ENCODE results near the gene GFRAL.

The GFRAL gene, protein sequence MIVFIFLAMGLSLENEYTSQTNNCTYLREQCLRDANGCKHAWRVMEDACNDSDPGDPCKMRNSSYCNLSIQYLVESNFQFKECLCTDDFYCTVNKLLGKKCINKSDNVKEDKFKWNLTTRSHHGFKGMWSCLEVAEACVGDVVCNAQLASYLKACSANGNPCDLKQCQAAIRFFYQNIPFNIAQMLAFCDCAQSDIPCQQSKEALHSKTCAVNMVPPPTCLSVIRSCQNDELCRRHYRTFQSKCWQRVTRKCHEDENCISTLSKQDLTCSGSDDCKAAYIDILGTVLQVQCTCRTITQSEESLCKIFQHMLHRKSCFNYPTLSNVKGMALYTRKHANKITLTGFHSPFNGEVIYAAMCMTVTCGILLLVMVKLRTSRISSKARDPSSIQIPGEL

DNA sequence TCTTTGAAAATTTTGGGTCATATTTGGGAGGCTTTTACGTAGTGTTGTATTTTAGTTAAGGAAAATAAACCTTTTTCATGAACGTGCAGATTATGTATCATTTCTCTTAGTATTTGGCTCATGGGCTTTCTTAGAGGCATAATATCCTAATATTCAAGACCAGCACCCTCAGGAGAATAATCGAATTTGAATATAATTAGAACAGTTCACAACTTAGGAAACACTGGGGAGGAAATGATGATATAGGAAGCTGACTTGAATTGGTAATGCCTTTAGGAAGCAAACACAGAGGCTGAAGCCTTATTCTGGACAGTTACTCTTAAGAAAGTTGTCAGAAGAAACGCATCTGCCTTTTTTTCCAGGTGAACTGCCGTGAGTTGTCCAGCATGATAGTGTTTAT, at the start of gene GFRAL:
TSS of gene GFRAL (plus strand) at position 301 of the 400 bp plus-strand sequence. CDS start at position 387, 86 bp downstream.
- Histone ChIP-seq H3K4me3 (ENCODE audit: severe bottlenecking) (no peak within 1 kb of the TSS), H3K4me1 (ENCODE audit: insufficient read depth, poor library complexity, severe bottlenecking) (no peaks in the 10 kb centered on the region), H3K36me3 (ENCODE audit: low read depth) (no peaks in the 10 kb centered on the region), H3K9me3 (ENCODE audit: severe bottlenecking) (no peaks in the 10 kb centered on the region), H3K27me3 (ENCODE audit: insufficient read depth, poor library complexity, severe bottlenecking) (peaks cover 5% of the 10 kb centered on the region), H3K27ac (ENCODE audit: poor library complexity, severe bottlenecking) (no peak within 1 kb of the TSS)
- DNase-seq (ENCODE audit: low spot score) (no peak), ATAC-seq (ENCODE audit: low read depth) (no peak)
- TF ChIP-seq, protein P1, sequence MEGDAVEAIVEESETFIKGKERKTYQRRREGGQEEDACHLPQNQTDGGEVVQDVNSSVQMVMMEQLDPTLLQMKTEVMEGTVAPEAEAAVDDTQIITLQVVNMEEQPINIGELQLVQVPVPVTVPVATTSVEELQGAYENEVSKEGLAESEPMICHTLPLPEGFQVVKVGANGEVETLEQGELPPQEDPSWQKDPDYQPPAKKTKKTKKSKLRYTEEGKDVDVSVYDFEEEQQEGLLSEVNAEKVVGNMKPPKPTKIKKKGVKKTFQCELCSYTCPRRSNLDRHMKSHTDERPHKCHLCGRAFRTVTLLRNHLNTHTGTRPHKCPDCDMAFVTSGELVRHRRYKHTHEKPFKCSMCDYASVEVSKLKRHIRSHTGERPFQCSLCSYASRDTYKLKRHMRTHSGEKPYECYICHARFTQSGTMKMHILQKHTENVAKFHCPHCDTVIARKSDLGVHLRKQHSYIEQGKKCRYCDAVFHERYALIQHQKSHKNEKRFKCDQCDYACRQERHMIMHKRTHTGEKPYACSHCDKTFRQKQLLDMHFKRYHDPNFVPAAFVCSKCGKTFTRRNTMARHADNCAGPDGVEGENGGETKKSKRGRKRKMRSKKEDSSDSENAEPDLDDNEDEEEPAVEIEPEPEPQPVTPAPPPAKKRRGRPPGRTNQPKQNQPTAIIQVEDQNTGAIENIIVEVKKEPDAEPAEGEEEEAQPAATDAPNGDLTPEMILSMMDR (IDR thresholded peaks at IDR 0.05; ENCODE audit: poor library complexity, severe bottlenecking): no peak

DNA sequence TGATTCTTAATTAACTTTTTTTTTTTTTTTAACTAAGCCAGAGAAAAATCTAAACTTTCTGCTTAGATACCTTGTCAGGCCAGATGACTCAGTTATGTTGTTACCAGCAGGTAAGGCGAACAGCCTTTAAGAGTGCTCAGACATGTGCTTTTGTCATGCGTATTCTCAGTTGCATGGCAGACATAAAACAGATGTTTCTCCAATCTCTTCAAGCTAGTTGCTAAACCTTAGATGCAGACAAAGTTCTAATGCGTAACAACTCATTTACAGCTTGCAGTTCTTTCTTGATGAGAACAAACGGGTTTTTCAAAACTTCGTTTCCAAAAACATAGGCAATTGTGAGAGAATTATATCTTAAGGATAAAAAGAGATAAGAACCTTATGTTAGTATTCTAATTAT, 49.6 kb upstream of the GFRAL start:
- DNase-seq (ENCODE audit: low spot score): no peak
- ATAC-seq (ENCODE audit: low read depth): no peak
- H3K9me3 ChIP-seq (ENCODE audit: severe bottlenecking): no peaks in the 10 kb centered on the region
- H3K27ac ChIP-seq (ENCODE audit: poor library complexity, severe bottlenecking): no peak overlapping the region
- no peaks in the 10 kb centered on the region for H3K36me3 ChIP-seq (ENCODE audit: low read depth)
- TF ChIP-seq, protein P1 (IDR thresholded peaks at IDR 0.05; ENCODE audit: poor library complexity, severe bottlenecking): no peak
- no peaks in the 10 kb centered on the region for H3K4me1 ChIP-seq (ENCODE audit: insufficient read depth, poor library complexity, severe bottlenecking)
- H3K4me3 ChIP-seq (ENCODE audit: severe bottlenecking): no peak overlapping the region
- H3K27me3 ChIP-seq (ENCODE audit: insufficient read depth, poor library complexity, severe bottlenecking): peaks cover 8% of the 10 kb centered on the region

DNA sequence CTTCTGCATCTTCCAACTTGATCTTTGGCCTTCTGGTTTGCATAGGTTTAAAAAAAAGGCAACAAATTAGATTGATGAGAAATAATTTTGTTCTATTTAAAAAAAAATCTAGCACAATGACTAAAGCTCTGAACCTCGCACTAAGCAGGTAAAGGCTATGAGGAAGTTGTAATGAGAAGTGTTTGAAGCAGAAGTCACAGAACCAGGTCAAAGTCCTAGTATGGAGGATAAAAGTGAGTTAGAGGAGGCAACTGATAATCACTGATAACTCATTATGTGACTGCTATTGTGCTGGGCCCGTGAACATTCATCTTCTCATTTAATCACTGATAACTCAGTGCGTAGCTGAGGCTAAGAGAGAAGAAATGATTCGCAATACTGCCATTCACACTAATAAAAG, 46.1 kb upstream of the GFRAL start:
- H3K4me1 ChIP-seq (ENCODE audit: insufficient read depth, poor library complexity, severe bottlenecking): no peaks in the 10 kb centered on the region
- DNase-seq (ENCODE audit: low spot score) (no peak), ATAC-seq (ENCODE audit: low read depth) (no peak)
- no peaks in the 10 kb centered on the region for H3K9me3 ChIP-seq (ENCODE audit: severe bottlenecking)
- H3K36me3 ChIP-seq (ENCODE audit: low read depth): no peaks in the 10 kb centered on the region
- H3K4me3 ChIP-seq (ENCODE audit: severe bottlenecking): no peak overlapping the region
- H3K27ac ChIP-seq (ENCODE audit: poor library complexity, severe bottlenecking): no peak overlapping the region
- TF ChIP-seq, protein P1 (IDR thresholded peaks at IDR 0.05; ENCODE audit: poor library complexity, severe bottlenecking): no peak
- H3K27me3 ChIP-seq (ENCODE audit: insufficient read depth, poor library complexity, severe bottlenecking): peaks cover 7% of the 10 kb centered on the region

DNA sequence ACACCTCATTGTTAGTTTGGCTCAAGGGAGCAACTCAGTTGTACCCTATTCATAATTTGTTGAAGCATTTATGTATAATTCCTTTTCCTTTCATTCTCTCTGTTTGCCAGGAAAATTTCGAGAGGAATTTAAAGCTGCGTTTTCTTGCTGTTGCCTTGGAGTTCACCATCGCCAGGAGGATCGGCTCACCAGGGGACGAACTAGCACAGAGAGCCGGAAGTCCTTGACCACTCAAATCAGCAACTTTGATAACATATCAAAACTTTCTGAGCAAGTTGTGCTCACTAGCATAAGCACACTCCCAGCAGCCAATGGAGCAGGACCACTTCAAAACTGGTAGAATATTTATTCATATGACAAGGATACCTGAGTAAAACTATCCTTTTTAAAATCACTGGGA, 45.2 kb upstream of the GFRAL start:
- Histone ChIP-seq H3K27me3 (ENCODE audit: insufficient read depth, poor library complexity, severe bottlenecking) (peaks cover 6% of the 10 kb centered on the region), H3K27ac (ENCODE audit: poor library complexity, severe bottlenecking) (no peak overlapping the region), H3K4me1 (ENCODE audit: insufficient read depth, poor library complexity, severe bottlenecking) (no peaks in the 10 kb centered on the region), H3K9me3 (ENCODE audit: severe bottlenecking) (no peaks in the 10 kb centered on the region), H3K36me3 (ENCODE audit: low read depth) (no peaks in the 10 kb centered on the region), H3K4me3 (ENCODE audit: severe bottlenecking) (no peak overlapping the region)
- ATAC-seq (ENCODE audit: low read depth) (no peak), DNase-seq (ENCODE audit: low spot score) (no peak)
- TF ChIP-seq, protein P1 (IDR thresholded peaks at IDR 0.05; ENCODE audit: poor library complexity, severe bottlenecking): no peak

DNA sequence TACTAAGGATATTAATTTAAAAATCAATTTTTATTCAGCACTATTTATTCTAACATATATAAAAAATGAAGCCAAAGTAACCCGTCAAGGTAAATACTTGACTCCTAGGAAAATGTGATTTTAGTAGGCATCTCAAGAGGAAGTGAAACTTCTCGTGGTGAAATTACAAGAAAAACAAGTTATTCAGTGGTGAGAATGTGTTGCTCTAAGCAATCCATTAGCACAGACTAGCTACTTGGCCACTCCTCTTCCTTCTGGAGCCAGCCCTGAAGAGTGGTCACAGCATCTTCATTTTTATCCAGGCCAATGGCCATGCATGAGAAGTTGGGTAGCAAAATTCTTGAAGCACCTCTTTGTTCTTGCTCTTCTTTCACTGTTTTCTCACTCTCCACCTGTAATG, 40.4 kb upstream of the GFRAL start:
- no peaks in the 10 kb centered on the region for H3K9me3 ChIP-seq (ENCODE audit: severe bottlenecking)
- peaks cover 6% of the 10 kb centered on the region for H3K27me3 ChIP-seq (ENCODE audit: insufficient read depth, poor library complexity, severe bottlenecking)
- ATAC-seq (ENCODE audit: low read depth): no peak
- no peaks in the 10 kb centered on the region for H3K36me3 ChIP-seq (ENCODE audit: low read depth)
- H3K4me1 ChIP-seq (ENCODE audit: insufficient read depth, poor library complexity, severe bottlenecking): no peaks in the 10 kb centered on the region
- no peak overlapping the region for H3K4me3 ChIP-seq (ENCODE audit: severe bottlenecking)
- TF ChIP-seq, protein P1 (IDR thresholded peaks at IDR 0.05; ENCODE audit: poor library complexity, severe bottlenecking): no peak
- no peak for DNase-seq (ENCODE audit: low spot score)
- H3K27ac ChIP-seq (ENCODE audit: poor library complexity, severe bottlenecking): no peak overlapping the region
